ENCODE results near the gene ADH4. TPM values are rescaled to one million over a fixed set of nuclear protein-coding genes. Genes with fewer than 3 reads are reported as not detected.

ADH4 gene
- total and polyA plus RNA-seq, 2 of the 4 experiments (the other 2 are of a cell fraction): not detected

DNA sequence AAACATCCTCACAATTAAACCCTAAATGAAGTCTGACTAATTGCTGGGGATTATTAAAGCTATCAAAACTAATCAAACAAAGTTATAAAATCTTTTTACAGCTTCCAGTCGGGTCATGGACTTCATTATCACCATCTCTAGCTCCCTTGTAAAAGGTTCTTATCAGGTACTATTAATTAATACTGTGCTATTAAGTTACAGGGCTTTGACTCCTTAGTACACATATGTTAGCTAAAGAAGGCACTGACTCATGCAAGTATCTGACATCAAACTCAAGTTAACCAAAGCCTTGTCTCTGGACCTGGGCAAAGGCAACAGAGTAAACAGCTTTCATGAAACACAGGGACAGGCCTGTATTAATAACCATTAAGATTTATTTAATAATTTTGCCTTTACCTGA is 7.9 kb upstream of the ADH4 start:
- no peak overlapping the region for H3K4me2 ChIP-seq (ENCODE audit: low read depth, low read length)
- no peak overlapping the region for H2BK15ac ChIP-seq (ENCODE audit: low read depth, low read length)
- H3K56ac ChIP-seq (ENCODE audit: extremely low read depth, insufficient read depth, low read length): no peak overlapping the region
- H3K27me3 ChIP-seq (ENCODE audit: control insufficient read depth, insufficient read depth, low read length): no peaks in the 10 kb centered on the region
- no peak overlapping the region for H3K27ac ChIP-seq (ENCODE audit: insufficient read depth, low read length)
- no peaks in the 10 kb centered on the region for H3K36me3 ChIP-seq (ENCODE audit: control insufficient read depth, insufficient read depth, low read length)
- H2AK5ac ChIP-seq (ENCODE audit: low read depth, low read length): no peak overlapping the region
- DNase-seq: no peak
- no peak overlapping the region for H2AFZ ChIP-seq (replicated peaks; ENCODE audit: low read length, poor library complexity)
- H3K79me1 ChIP-seq (ENCODE audit: low read depth in 1 of 2, low read length in 2 of 2): no peaks in the 10 kb centered on the region
- H4K5ac ChIP-seq (ENCODE audit: low read depth, low read length): no peak overlapping the region
- TF ChIP-seq MAFK (IDR thresholded peaks at IDR 0.05; ENCODE audit: low read depth, low read length) (no peak), CHD1 (IDR thresholded peaks at IDR 0.05; ENCODE audit: low read depth, low read length) (no peak), MAZ (IDR thresholded peaks at IDR 0.05; ENCODE audit: borderline replicate concordance, low read depth, low read length) (no peak), RAD21 (IDR thresholded peaks at IDR 0.05; ENCODE audit: low read length) (no peak), CEBPB (IDR thresholded peaks at IDR 0.05; ENCODE audit: low read depth, low read length) (no peak), RFX5 (IDR thresholded peaks at IDR 0.05; ENCODE audit: low read depth, low read length) (no peak), BHLHE40 (IDR thresholded peaks at IDR 0.05; ENCODE audit: low read depth, low read length) (no peak), RCOR1 (IDR thresholded peaks at IDR 0.05; ENCODE audit: insufficient replicate concordance, low read length) (no peak), NFE2L2 (IDR thresholded peaks at IDR 0.05; ENCODE audit: low read depth, low read length) (no peak), FOS (IDR thresholded peaks at IDR 0.05; ENCODE audit: low read depth, low read length) (no peak)
- TF ChIP-seq, protein P1, sequence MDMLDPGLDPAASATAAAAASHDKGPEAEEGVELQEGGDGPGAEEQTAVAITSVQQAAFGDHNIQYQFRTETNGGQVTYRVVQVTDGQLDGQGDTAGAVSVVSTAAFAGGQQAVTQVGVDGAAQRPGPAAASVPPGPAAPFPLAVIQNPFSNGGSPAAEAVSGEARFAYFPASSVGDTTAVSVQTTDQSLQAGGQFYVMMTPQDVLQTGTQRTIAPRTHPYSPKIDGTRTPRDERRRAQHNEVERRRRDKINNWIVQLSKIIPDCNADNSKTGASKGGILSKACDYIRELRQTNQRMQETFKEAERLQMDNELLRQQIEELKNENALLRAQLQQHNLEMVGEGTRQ (IDR thresholded peaks at IDR 0.05; ENCODE audit: low read depth, low read length): no peak
- TF ChIP-seq, protein P2, sequence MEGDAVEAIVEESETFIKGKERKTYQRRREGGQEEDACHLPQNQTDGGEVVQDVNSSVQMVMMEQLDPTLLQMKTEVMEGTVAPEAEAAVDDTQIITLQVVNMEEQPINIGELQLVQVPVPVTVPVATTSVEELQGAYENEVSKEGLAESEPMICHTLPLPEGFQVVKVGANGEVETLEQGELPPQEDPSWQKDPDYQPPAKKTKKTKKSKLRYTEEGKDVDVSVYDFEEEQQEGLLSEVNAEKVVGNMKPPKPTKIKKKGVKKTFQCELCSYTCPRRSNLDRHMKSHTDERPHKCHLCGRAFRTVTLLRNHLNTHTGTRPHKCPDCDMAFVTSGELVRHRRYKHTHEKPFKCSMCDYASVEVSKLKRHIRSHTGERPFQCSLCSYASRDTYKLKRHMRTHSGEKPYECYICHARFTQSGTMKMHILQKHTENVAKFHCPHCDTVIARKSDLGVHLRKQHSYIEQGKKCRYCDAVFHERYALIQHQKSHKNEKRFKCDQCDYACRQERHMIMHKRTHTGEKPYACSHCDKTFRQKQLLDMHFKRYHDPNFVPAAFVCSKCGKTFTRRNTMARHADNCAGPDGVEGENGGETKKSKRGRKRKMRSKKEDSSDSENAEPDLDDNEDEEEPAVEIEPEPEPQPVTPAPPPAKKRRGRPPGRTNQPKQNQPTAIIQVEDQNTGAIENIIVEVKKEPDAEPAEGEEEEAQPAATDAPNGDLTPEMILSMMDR (conservative IDR thresholded peaks at IDR 0.05; ENCODE audit: low read depth, low read length): no peak
- POLR2A ChIA-PET (ENCODE audit: unreplicated experiment): no interaction called here
- intact Hi-C loops (cut with micrococcal nuclease) (no loop called here), in situ Hi-C loops (cut with MboI; ENCODE audit: low sequenced_read_pairs) (no loop called here), dilution Hi-C loops (cut with HindIII; ENCODE audit: low sequenced_read_pairs, unreplicated experiment) (no loop called here)
- no peak overlapping the region for H2BK5ac ChIP-seq (ENCODE audit: low read depth, low read length, poor library complexity, severe bottlenecking)
- WGBS, 2 experiments (ENCODE audit: extremely low coverage in 2 of 2, insufficient read length in 1 of 2): no CpG with 5 or more reads among the region's 1 CpG
- H2AK9ac ChIP-seq (replicated peaks; ENCODE audit: low read depth, low read length, poor library complexity): no peak overlapping the region
- no peak overlapping the region for H3K4ac ChIP-seq (ENCODE audit: low read depth, low read length)
- no peaks in the 10 kb centered on the region for H3K9me3 ChIP-seq (ENCODE audit: control insufficient read depth, insufficient read depth, low read length)
- no peak overlapping the region for H3K18ac ChIP-seq (ENCODE audit: low read depth, low read length)
- no peak overlapping the region for H2BK20ac ChIP-seq (ENCODE audit: low read depth, low read length)
- no peak overlapping the region for H3K23ac ChIP-seq (ENCODE audit: low read depth, low read length)
- CTCF ChIA-PET: interaction anchor here (1.6 kb wide), 1 partner anchor 9 kb away, joined by 3 read pairs; no protein-coding TSS in a partner anchor
- H3K14ac ChIP-seq (replicated peaks; ENCODE audit: low read depth, low read length): no peak overlapping the region
- no peak for ATAC-seq (ENCODE audit: low read depth)
- H4K8ac ChIP-seq (ENCODE audit: low read depth in 2 of 2, low read length in 2 of 2): no peak overlapping the region
- no peak overlapping the region for H4K91ac ChIP-seq (ENCODE audit: insufficient read depth, low read depth, low read length)
- H3K9ac ChIP-seq (ENCODE audit: low read depth, low read length): no peak overlapping the region
- no peaks in the 10 kb centered on the region for H3K9me1 ChIP-seq (ENCODE audit: insufficient read depth, low read length)
- H3K4me3 ChIP-seq (ENCODE audit: insufficient read depth, low read depth, low read length): no peak overlapping the region
- H4K20me1 ChIP-seq (ENCODE audit: insufficient read depth, low read length): no peaks in the 10 kb centered on the region
- no TSS peak for BruUV-seq (replicated peaks)
- no peak overlapping the region for H2BK120ac ChIP-seq (ENCODE audit: low read depth, low read length)
- no peaks in the 10 kb centered on the region; the same call in 1 of the 2 replicates for H3K4me1 ChIP-seq (ENCODE audit: control insufficient read depth, insufficient read depth, low read length)

Measured in IMR-90 (cell line).